Type B pancreatic cell (in vitro differentiated cells): Measurements from ENCODE around the gene DUSP28. TPM values are rescaled to one million over a fixed set of nuclear protein-coding genes. Genes with fewer than 3 reads are reported as not detected.
"Not testable (repeated sequence)": the region's sequence is repeated elsewhere in the genome, so short reads cannot be mapped to it uniquely, and the experiment has no call there.

Source experiments
- DNase-seq: peaks from one replicate; pipeline ENCODE4 v3.0.0; 2021; ENCODE audit warnings: mixed read lengths; ENCODE audit not compliant: unreplicated experiment; ENCODE audit errors: extremely low spot score
- H3K27ac Mint-ChIP-seq: 2 replicates; pipeline ENCODE4 v1.8.0; 2021; ENCODE audit warnings: mild to moderate bottlenecking, mixed read lengths
- H3K27me3 Mint-ChIP-seq: 2 replicates; pipeline ENCODE4 v1.8.0; 2021; ENCODE audit warnings: mixed read lengths
- H3K36me3 Mint-ChIP-seq: 2 replicates; pipeline ENCODE4 v1.8.0; 2021; ENCODE audit warnings: mixed read lengths
- H3K4me1 Mint-ChIP-seq: one replicate; pipeline ENCODE4 v1.8.0; 2021; ENCODE audit warnings: mixed read lengths; ENCODE audit not compliant: unreplicated experiment
- H3K4me3 Mint-ChIP-seq: 2 replicates; pipeline ENCODE4 v1.8.0; 2021; ENCODE audit warnings: mild to moderate bottlenecking, mixed read lengths
- H3K9me3 Mint-ChIP-seq: 2 replicates; pipeline ENCODE4 v1.8.0; 2021; ENCODE audit warnings: mixed read lengths
- CTCF ChIP-seq: fragments of 200-600 bp; sonication (generic); conservative IDR thresholded peaks from 2 replicates; pipeline ENCODE4 v1.5.0; 2021; ENCODE audit warnings: antibody characterized with exemption, mild to moderate bottlenecking
- total RNA-seq: library from RNA; stranded (reverse); gene quantifications from 2 replicates; pipeline ENCODE4 v1.2.1, GENCODE V29; 2021; ENCODE audit warnings: low replicate concordance

DUSP28 gene
- total RNA-seq, 1 donor from 2014 or later: 4.3 TPM

DNA sequence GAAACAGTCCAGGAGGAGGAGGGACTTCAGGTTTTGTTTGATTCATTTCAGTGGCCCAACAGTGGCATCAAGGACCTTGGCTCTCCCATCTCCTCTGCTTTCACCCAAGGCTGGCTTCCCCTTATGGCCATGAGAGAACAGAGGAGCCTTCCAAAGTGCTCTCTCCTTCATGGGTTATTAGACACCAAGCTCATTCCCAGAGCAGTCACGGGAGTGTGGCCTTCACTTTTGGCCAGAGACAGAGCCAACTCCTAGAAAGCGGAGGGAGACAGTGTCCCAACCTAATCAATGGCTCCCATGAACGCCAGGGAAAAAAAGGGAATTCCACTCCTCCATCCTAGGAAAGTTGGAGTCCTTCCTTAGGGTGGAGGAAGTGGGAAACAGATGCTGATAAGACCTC, 871 bp upstream of the DUSP28 start:
- H3K27ac Mint-ChIP-seq: peak overlapping the region; percentile 75
- peaks cover 26% of the 10 kb centered on the region for H3K4me1 Mint-ChIP-seq
- peak; percentile 48 for DNase-seq

GRCh38 chr2:240560480-240561324, 545 bp downstream of the DUSP28 start:
- peak; percentile 99 for DNase-seq
- H3K27me3 Mint-ChIP-seq: no peaks in the 10 kb centered on the region
- peak overlapping the region; percentile 98 for H3K27ac Mint-ChIP-seq
- peaks cover 26% of the 10 kb centered on the region for H3K4me1 Mint-ChIP-seq
- H3K4me3 Mint-ChIP-seq: peak overlapping the region; percentile 91
- H3K9me3 Mint-ChIP-seq: no peaks in the 10 kb centered on the region
- H3K36me3 Mint-ChIP-seq: peaks cover 9% of the 10 kb centered on the region
- TF ChIP-seq CTCF: peak; percentile 64

More for the DNA sequence above, 871 bp upstream of the DUSP28 start:
- TF ChIP-seq CTCF: no peak
- Mint-ChIP-seq H3K27me3 (no peaks in the 10 kb centered on the region), H3K9me3 (no peaks in the 10 kb centered on the region), H3K4me3 (peak overlapping the region; percentile 83), H3K36me3 (peaks cover 9% of the 10 kb centered on the region)

DNA sequence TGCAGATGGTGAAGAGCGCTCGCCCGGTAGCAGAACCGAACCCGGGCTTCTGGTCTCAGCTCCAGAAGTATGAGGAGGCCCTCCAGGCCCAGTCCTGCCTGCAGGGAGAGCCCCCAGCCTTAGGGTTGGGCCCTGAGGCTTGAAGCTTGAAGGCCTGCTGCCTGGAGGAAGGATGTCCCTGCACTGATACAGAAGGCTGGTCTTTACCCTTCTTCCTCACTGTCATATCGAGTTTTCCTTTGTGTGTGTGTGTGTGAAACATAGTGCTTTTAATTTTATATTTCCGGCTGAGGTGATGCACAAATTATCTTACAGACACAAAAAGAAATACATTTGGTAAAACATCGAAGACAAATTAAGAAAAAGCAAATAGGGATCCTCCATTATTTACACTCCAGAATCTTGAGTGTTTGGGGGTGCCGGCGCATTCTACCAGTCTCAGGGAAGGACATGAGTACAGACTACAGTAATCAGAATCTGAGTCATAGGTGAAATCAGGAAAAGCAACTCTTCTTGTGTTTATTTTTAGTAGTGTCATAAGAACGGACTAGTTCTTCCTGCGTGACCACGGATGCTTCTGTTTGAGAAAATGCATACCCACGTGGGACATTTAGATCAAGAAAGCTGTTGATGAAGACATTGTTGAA, 1.3 kb downstream of the DUSP28 start:
- Mint-ChIP-seq H3K9me3 (no peaks in the 10 kb centered on the region), H3K4me1 (peaks cover 26% of the 10 kb centered on the region), H3K27me3 (no peaks in the 10 kb centered on the region), H3K36me3 (peaks cover 9% of the 10 kb centered on the region), H3K4me3 (peak overlapping the region; percentile 91), H3K27ac (peak overlapping the region; percentile 98)
- peak; percentile 19 for TF ChIP-seq CTCF
- DNase-seq: peak; percentile 22

- H3K36me3 Mint-ChIP-seq, H3K27me3 Mint-ChIP-seq, H3K27ac Mint-ChIP-seq, H3K4me3 Mint-ChIP-seq, H3K9me3 Mint-ChIP-seq: not testable (repeated sequence)
- peaks cover 28% of the 10 kb centered on the region for H3K4me1 Mint-ChIP-seq
- peak; percentile 40 for DNase-seq
Observed at GRCh38 chr2:240563231-240563630, 3.1 kb downstream of the DUSP28 start.

GRCh38 chr2:240563951-240564560, 3.9 kb downstream of the DUSP28 start:
- Mint-ChIP-seq H3K4me3 (peak overlapping the region; percentile 53), H3K4me1 (peaks cover 21% of the 10 kb centered on the region), H3K27me3 (peaks cover 7% of the 10 kb centered on the region), H3K9me3 (no peaks in the 10 kb centered on the region), H3K36me3 (peaks cover 9% of the 10 kb centered on the region), H3K27ac (peak overlapping the region; percentile 16)
- peak; percentile 63 for DNase-seq
- no peak for TF ChIP-seq CTCF
